NCI-H146 treated with DMSO at 0.1 percent for 48 hours (cell line): ENCODE measurements around the gene ZBTB7A.

Experiments used
- DNase-seq: peaks from one replicate; lab custom pipeline; 2025; ENCODE audit not compliant: unreplicated experiment; lab: John Stamatoyannopoulos, UW

ZBTB7A gene

GRCh38 chr19:4094291-4094690 lies 27.6 kb upstream of the ZBTB7A start:
- DNase-seq: no peak

DNA sequence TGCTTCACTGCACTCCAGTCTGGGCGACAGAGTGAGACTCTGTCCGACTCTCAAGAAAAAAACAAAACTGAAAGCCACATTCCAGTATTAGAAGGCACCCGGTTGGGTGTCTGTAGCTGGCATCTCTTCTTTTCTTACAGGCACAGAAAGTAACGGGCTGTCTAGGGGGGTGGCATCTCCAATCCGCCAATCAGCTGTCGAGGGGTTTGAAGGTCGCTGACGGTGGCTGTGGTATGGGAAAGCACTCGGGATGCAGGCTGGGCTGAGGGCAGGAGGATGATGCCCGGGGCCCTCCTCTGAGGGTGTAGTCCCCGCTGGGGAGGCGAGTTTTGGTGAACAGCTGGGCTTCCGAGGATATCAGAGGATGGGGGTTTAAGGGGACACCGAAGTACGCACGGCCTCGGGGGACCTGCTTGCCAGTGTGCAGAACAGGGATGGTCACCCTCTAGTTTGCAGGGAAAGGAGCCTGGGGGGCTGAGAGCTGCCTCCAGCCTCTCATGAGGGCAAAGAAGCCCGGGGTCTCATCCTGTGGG lies 27.0 kb upstream of the ZBTB7A start:
- DNase-seq: no peak

DNA sequence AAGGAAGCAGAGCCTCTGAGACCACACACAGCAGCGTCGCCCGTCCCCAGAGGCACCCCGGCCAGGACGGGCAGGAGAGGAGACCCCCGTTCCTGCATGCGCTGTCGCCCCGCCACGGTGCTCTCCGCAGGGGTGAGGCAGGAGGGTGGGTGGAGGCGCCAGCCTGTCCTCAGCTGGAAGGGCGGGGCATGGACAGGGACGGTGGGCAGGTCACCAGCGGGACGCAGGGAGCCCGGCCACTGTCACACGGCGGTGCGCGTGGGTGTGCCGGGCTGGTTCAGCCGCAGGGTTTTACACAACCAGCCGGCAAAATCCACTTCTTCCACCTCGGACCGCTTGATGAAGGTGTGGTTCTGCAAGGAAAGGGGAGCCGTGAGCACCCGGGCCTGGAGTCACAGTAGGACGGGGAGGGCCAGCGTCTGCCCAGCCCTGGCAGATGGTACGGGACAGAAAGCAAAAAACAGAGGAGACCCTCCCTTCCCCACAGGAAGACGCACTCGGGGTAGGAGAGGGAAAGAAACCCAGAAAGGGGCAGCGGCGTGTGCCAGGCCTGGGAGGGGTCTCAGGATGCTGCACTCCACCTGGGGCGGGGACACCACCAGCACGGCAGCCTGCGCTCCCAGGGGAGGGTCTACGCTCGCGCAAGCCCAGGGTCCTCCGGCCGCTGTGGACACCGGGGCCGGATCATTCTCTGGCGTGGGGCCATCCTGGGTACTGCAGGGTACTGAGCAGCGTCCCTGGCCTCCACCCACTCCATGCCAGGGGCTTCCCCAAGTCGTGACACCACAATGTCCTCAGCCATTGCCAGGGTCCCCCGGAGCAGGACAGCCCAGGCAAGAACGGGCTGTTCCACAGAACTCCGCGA lies 23.9 kb upstream of the ZBTB7A start:
- DNase-seq: no peak

- DNase-seq: no peak
Measured at GRCh38 chr19:4089946-4090345, 23.2 kb upstream of the ZBTB7A start.

GRCh38 chr19:4089400-4089908 lies 22.8 kb upstream of the ZBTB7A start:
- no peak for DNase-seq

- DNase-seq: no peak
Measured at GRCh38 chr19:4088975-4089374, 22.3 kb upstream of the ZBTB7A start.

- no peak for DNase-seq
Measured at GRCh38 chr19:4087787-4088679, 21.3 kb upstream of the ZBTB7A start.

- no peak for DNase-seq
Measured at GRCh38 chr19:4086411-4086867, 19.7 kb upstream of the ZBTB7A start.

- no peak for DNase-seq
Measured at GRCh38 chr19:4084547-4084877, 17.8 kb upstream of the ZBTB7A start.

DNA sequence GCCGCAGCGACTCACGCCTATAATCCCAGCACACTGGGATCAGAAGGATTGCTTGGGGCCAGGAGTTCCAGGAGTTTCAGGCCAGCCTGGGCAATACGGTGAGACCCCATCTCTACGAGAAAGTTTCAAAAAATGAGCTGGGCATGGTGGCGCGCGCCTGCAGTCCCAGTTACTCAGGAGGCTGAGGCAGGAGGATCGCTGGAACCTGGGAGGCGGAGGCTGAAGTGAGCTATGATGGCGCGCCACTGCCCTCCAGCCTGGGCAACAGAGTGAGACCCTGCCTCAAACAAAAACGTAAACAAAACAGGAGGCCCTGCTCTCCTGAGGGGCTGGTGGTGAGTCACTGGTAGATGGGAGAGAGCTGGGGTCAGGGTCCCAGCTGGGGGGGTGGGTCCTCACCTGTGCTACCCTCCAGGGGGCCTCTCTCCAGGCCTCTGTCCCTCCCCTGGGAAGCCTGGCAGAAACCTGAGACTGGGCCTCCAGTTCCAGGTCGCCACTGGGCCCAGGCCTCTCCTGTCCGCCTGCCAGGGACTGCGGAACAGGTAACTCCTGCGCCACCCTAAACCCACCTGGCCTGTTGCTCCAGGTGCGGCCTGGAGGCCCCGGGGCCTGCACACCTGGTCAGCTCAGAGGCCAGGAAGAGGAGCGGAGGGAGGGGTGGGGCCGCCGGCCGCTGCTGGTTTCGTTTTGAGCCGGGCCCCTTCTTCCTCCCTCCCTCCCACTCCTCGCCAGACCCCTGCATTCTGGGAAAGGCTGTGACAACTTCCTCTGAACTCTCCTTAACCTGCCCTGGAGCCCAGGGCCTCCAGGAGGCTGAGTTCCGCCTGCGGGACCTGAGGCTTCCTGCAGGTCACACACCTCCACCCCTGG lies 17.2 kb upstream of the ZBTB7A start:
- peak; percentile 7 for DNase-seq

GRCh38 chr19:4082172-4082571 lies 15.5 kb upstream of the ZBTB7A start:
- DNase-seq: no peak

DNA sequence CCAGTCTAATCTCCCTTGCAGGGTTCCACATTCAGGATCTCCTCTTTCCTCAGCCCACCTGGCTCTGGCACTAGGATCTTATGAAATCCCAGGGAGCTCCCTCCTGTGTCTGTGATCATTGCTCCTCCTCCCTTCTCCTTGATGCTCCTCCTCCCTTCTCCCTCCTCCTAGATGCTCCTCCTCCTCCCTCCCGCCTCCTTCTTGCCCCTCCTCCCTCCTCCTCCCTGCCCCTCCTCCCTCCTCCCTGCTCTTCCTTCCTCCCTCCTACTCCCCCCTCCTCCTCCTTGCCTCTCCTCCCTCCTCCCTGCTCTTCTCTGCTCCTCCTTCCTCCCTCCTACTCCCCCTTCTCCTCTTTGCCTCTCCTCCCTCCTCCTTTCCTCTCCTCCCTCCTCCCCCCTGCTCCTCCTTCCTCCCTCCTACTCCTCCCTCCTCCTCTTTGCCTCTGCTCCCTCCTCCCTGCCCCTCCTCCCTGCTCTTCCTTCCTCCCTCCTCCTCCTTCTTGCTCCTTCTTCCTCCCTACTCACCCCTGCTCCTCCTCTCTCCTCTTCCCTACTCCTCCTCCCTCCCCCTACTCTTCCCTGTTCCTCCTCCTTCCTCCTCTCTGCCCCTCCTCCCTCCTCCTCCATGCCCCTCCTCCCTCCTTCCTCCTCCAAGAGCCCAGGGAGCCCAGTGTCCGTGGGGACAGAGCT lies 14.9 kb upstream of the ZBTB7A start:
- DNase-seq: no peak

GRCh38 chr19:4080473-4080872 lies 13.8 kb upstream of the ZBTB7A start:
- no peak for DNase-seq

DNA sequence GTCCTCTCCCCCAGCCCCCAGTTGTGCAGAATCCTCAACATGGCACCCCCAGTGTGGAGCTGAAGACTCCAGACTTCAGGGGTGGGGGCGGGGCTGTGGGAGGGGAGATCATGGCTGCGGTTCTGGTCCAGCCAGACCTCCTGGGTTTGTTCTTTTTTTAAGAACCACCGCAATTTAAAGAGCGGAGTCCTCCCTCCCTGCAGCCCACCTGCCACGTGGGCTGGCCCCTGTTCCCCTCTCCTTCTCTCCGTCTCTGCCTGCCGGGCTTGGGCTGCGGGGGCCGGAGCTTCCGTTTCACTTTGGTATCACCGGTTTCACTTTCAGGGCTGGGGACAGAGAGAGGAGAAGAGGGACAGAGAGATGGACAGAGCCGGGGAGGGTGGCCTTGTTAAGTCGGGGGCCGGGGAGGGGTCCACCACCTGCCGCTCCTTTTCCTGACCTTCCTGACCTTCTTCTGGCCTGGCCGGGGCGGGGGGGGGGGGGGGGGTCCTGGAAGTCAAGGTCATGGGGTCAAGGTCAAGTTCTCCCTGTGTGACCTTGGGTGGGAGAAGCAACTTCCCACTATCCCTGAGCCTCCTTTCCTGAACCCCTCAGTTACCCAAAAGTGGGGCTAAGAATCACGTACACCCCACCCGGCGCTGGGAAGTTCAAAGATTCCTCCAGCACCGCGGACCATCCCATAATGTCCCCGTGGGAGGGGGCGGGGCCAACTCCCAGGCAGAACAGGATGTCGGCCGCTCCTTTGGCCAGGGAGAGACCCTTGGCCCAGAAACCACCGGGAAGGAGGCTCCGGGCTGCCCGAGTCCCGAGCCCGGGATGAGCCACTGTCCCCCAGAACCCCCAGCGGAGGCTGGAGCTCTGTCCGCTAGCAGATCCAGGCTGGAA lies 11.3 kb upstream of the ZBTB7A start:
- DNase-seq: no peak

DNA sequence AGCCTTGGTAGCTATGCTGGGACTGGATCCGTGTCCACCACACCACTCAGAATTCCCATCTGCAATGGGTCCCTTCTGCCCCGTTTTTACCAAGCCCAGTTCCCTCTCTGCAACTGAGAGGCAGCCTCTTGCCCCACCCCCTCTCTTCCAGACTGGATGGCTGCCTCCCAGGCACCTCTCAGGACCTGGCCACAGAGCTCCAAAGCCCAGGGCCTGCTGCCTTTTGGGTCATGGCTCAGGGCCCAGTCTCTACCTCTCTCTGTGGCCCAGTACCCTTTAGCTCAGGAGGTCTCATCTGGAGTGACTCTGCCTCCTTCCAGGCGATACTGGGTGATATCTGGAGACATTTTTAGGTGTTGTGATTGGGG lies 10.3 kb upstream of the ZBTB7A start:
- no peak for DNase-seq

GRCh38 chr19:4075373-4075772 lies 8.7 kb upstream of the ZBTB7A start:
- no peak for DNase-seq

GRCh38 chr19:4071610-4072009 lies 4.9 kb upstream of the ZBTB7A start:
- no peak for DNase-seq

GRCh38 chr19:4069331-4069959 lies 2.7 kb upstream of the ZBTB7A start:
- no peak for DNase-seq
